GM12872 (cell line): Measurements from ENCODE around the gene SLMAP.

Experiments
- CTCF ChIP-seq: IDR thresholded peaks from 3 replicates; pipeline ENCODE4 v1.5.1; 2011; ENCODE audit warnings: low read depth, mild to moderate bottlenecking, low read length, moderate library complexity; ENCODE audit not compliant: insufficient read depth

The SLMAP gene

GRCh38 chr3:57726397-57726796, 29.7 kb upstream of the SLMAP start:
- TF ChIP-seq CTCF = no peak

GRCh38 chr3:57727106-57727505, 29.0 kb upstream of the SLMAP start:
- TF ChIP-seq CTCF = no peak

GRCh38 chr3:57729334-57730045, 26.6 kb upstream of the SLMAP start:
- no peak for TF ChIP-seq CTCF

GRCh38 chr3:57730682-57731081, 25.4 kb upstream of the SLMAP start:
- TF ChIP-seq CTCF = no peak

- TF ChIP-seq CTCF = no peak
Measured at GRCh38 chr3:57731311-57731710, 24.8 kb upstream of the SLMAP start.

DNA sequence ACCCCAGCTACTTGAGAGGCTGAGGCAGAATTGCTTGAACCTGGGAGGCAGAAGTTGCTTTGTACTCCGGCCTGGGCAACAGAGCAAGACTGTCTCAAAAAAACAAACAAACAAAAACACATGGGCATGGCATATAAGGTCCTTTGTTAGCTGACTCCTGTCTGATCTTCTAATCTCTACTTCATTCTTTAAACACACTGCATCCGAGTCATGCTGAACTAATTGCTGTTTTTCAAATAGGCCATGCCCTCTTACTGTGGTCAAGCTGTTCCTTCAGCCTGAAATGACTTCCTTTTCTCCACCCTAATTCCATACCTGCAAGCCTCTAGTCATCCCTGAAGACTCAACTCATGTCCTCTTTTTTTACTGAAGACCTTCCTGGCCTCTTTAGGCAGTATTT, 22.3 kb upstream of the SLMAP start:
- no peak for TF ChIP-seq CTCF

DNA sequence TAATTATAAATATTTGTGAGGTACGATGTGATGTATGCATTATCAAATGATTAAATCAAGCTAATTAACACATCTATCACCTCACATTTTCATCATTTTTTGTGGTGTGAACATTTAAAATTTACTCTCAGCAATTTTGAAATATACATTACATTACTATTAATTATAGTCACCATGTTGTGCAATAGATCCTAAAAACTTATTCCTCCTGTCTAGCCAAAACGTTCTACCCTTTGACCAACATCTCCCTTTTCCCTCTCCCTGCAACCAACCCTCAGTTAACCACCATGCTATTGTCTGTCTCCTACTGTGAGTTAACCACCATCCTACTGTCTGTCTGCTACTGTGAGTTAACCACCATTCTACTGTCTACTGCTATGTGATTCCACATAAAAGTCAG, 20.7 kb upstream of the SLMAP start:
- TF ChIP-seq CTCF = no peak
